A673 (cell line): ENCODE measurements around the gene FBXO31. TPM values are rescaled to one million over a fixed set of nuclear protein-coding genes. Genes with fewer than 3 reads are reported as not detected.

ENCODE experiments used
- BruUV-seq: library from RNA; stranded (reverse); fragments of 400-500 nt; replicated peaks from 2 replicates; lab custom pipeline; 2021; lab: Mats Ljungman, UMichigan
- CTCF ChIA-PET: fragments of 300-600 bp; sonication (Branson Sonifier 250); formaldehyde crosslinking; loops from one replicate; lab custom pipeline; 2022; ENCODE audit warnings: antibody characterized with exemption; lab: Charles Lee
- POLR2A ChIA-PET: fragments of 300-600 bp; sonication (Branson Sonifier 250); formaldehyde crosslinking; loops from one replicate; lab custom pipeline; 2022; ENCODE audit warnings: antibody characterized with exemption; ENCODE audit not compliant: low non-redundant PET; lab: Charles Lee
- DNase-seq: peaks from one replicate; pipeline ENCODE4 v3.0.0-alpha.2; 2015; ENCODE audit warnings: low spot score
- H3K27ac ChIP-seq: fragments of 200-600 bp; sonication (generic); 2 replicates; pipeline ENCODE4 v1.5.1; 2016; ENCODE audit warnings: mixed run types, low read depth, mild to moderate bottlenecking, mixed read lengths, antibody characterized with exemption, low read length; ENCODE audit not compliant: poor library complexity, severe bottlenecking
- H3K27me3 ChIP-seq: fragments of 200-600 bp; sonication (generic); replicated peaks from 2 replicates; pipeline ENCODE4 v1.6.1; 2017; ENCODE audit warnings: mixed run types, low read depth, mild to moderate bottlenecking, mixed read lengths, antibody characterized with exemption, low read length; ENCODE audit not compliant: insufficient read depth, poor library complexity
- H3K36me3 ChIP-seq: fragments of 200-600 bp; sonication (generic); 2 replicates; pipeline ENCODE4 v1.6.1; 2016; ENCODE audit warnings: mixed run types, mild to moderate bottlenecking, mixed read lengths, antibody characterized with exemption, low read length; ENCODE audit not compliant: insufficient read depth, poor library complexity, severe bottlenecking
- H3K4me1 ChIP-seq: fragments of 200-600 bp; sonication (generic); 2 replicates; pipeline ENCODE4 v1.6.1; 2017; ENCODE audit warnings: mixed run types, mild to moderate bottlenecking, mixed read lengths, antibody characterized with exemption, low read length; ENCODE audit not compliant: insufficient read depth, poor library complexity, severe bottlenecking
- H3K4me3 ChIP-seq: fragments of 200-600 bp; sonication (generic); 2 replicates; pipeline ENCODE4 v1.5.1; 2016; ENCODE audit warnings: low read depth, mixed run types, mild to moderate bottlenecking, mixed read lengths, low read length; ENCODE audit not compliant: poor library complexity, severe bottlenecking
- H3K9me3 ChIP-seq: fragments of 200-600 bp; sonication (generic); 2 replicates; pipeline ENCODE4 v1.6.1; 2016; ENCODE audit warnings: mixed run types, low read depth, mild to moderate bottlenecking, mixed read lengths, antibody characterized with exemption, low read length; ENCODE audit not compliant: poor library complexity, severe bottlenecking
- CTCF ChIP-seq: fragments of 300-800, 200-600 bp; sonication (generic); conservative IDR thresholded peaks from 2 replicates; pipeline ENCODE4 v1.5.1; 2017; ENCODE audit warnings: low read depth, mild to moderate bottlenecking, antibody characterized with exemption, low read length, moderate library complexity, mixed read lengths
- EZH2 ChIP-seq: fragments of 200-600 bp; sonication (generic); IDR thresholded peaks from 2 replicates; pipeline ENCODE4 v1.6.1; 2017; ENCODE audit warnings: borderline replicate concordance, low read depth, mild to moderate bottlenecking, mixed read lengths, antibody characterized with exemption, low read length; ENCODE audit not compliant: poor library complexity, severe bottlenecking
- intact Hi-C: fragments of 100-400 bp; cut with micrococcal nuclease; formaldehyde crosslinking; loops from one replicate; pipeline ENCODE4 v1.10.0; 2022; ENCODE audit not compliant: unreplicated experiment
- total RNA-seq: library from RNA; stranded (reverse); gene quantifications from 2 replicates; pipeline ENCODE4 v1.2.3, GENCODE V29; 2021

FBXO31 gene
- total RNA-seq, 1 experiment from 2014 or later, result 32.2 TPM

- no peak for DNase-seq
- Histone ChIP-seq H3K36me3 (no peaks in the 10 kb centered on the region), H3K27ac (no peak overlapping the region), H3K9me3 (no peaks in the 10 kb centered on the region), H3K4me3 (no peak overlapping the region), H3K4me1 (peaks cover 6% of the 10 kb centered on the region), H3K27me3 (no peaks in the 10 kb centered on the region)
- POLR2A ChIA-PET, result no interaction called here
- TF ChIP-seq CTCF, result no peak
- TF ChIP-seq EZH2, result no peak
- CTCF ChIA-PET, result no interaction called here
- BruUV-seq, result no TSS peak
- intact Hi-C loops, result no loop called here
Observed at GRCh38 chr16:87321336-87322107, 62.1 kb downstream of the FBXO31 start.

DNA sequence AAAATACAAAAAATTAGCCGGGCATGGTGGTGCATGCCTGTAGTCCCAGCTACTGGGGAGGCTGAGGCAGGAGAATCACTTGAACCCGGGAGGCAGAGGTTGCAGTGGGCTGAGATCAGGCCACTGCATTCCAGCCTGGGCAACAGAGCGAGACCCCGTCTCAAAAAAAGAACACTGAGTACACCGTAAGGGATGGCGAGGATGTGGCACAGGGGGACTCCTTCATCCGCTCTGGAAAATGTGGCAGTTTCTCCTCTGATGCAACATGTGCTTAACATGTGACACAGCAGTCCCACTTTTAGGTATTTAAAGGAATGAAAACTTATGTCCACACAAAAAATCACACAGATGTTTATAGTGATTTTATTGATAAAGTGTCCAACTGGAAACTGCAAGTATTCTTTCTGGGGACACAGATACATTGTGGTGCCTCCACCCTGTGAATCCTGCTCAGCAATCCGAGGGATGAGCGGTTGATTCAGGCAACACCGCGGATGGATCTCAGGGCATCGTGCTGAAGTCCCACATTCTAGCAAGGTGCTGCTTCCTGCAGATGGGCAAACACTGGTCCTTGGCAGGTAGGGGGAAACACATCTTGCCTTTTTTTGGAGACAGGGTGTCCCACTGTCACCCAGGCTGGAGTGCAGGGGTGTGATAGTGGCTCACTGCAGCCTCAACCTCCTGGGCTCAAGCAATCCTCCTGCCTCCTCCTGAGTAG lies 62.9 kb downstream of the FBXO31 start:
- BruUV-seq, result no TSS peak
- Histone ChIP-seq H3K27me3 (no peaks in the 10 kb centered on the region), H3K9me3 (no peaks in the 10 kb centered on the region), H3K4me1 (peaks cover 6% of the 10 kb centered on the region), H3K27ac (no peak overlapping the region), H3K36me3 (no peaks in the 10 kb centered on the region), H3K4me3 (no peak overlapping the region)
- intact Hi-C loops, result no loop called here
- DNase-seq, result no peak
- ChIA-PET CTCF (no interaction called here), POLR2A (no interaction called here)
- TF ChIP-seq EZH2 (no peak), CTCF (no peak)

- Histone ChIP-seq H3K36me3 (no peaks in the 10 kb centered on the region), H3K27ac (no peak overlapping the region), H3K4me3 (no peak overlapping the region), H3K4me1 (peaks cover 6% of the 10 kb centered on the region), H3K9me3 (no peaks in the 10 kb centered on the region), H3K27me3 (no peaks in the 10 kb centered on the region)
- CTCF ChIA-PET, result no interaction called here
- TF ChIP-seq EZH2, result no peak
- no peak for TF ChIP-seq CTCF
- intact Hi-C loops, result no loop called here
- no TSS peak for BruUV-seq
- POLR2A ChIA-PET, result no interaction called here
- DNase-seq, result no peak
Observed at GRCh38 chr16:87319997-87320491, 63.5 kb downstream of the FBXO31 start.
